ENCODE results near the gene LRWD1. TPM values are rescaled to one million over a fixed set of nuclear protein-coding genes. Genes with fewer than 3 reads are reported as not detected.

The LRWD1 gene
- total and polyA plus RNA-seq, 9 donors = 3.4 to 26.2 (median 13.6) TPM

DNA sequence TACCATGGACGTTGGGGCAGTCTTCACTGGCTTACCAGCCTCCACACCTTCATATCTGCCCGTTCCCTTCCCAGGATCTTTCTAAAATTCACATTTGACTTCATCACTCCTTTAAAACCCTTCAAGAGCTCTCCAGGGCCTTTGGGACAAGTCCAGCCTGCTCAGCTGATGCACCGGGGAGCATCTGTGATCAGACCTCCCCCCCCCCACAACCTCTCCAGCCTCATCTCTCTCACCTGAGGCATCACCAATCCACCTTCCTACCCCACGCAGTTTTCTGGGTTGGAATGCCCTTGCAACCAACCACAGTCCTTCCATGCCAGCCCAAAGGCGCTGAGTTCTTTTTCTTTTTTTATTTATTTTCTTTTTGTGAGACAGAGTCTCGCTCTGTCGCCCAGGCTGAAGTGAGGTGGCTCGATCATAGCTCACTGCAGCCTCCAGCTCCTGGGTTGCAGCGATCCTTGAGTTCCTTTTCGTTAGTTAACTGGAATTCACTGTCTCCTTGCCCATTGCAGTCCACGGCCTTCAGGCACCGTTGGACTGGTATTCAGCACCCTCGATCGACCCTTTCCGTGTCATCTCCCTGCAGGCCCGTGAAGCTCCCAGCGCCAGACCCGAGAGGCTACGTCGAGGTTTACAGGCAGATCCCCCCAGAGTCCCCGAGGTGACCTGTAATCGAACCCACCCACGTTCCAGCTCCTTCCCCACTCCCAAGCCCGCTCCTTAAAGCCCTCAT, 775 bp upstream of the LRWD1 start:
- Histone ChIP-seq H3K36me3 (no peaks in the 10 kb centered on the region), H3K27ac (peak overlapping the region; percentile 31 to 85), H3K4me1 (ENCODE audit: insufficient read depth) (peaks cover 14% of the 10 kb centered on the region), H3K9me3 (no peaks in the 10 kb centered on the region), H3K27me3 (no peaks in the 10 kb centered on the region), H3K4me3 (peak overlapping the region; percentile 84)
- WGBS, 3 donors = 8 to 11% (median 9%) methylated on average over 24 of the region's 24 CpGs
- no peak for DNase-seq
- intact Hi-C loops (cut with DNase I) = no loop called here
- no peak for TF ChIP-seq POLR2A (IDR thresholded peaks at IDR 0.05)
- TF ChIP-seq, protein P1, sequence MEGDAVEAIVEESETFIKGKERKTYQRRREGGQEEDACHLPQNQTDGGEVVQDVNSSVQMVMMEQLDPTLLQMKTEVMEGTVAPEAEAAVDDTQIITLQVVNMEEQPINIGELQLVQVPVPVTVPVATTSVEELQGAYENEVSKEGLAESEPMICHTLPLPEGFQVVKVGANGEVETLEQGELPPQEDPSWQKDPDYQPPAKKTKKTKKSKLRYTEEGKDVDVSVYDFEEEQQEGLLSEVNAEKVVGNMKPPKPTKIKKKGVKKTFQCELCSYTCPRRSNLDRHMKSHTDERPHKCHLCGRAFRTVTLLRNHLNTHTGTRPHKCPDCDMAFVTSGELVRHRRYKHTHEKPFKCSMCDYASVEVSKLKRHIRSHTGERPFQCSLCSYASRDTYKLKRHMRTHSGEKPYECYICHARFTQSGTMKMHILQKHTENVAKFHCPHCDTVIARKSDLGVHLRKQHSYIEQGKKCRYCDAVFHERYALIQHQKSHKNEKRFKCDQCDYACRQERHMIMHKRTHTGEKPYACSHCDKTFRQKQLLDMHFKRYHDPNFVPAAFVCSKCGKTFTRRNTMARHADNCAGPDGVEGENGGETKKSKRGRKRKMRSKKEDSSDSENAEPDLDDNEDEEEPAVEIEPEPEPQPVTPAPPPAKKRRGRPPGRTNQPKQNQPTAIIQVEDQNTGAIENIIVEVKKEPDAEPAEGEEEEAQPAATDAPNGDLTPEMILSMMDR (IDR thresholded peaks at IDR 0.05) = no peak
- no peak for TF ChIP-seq EP300 (IDR thresholded peaks at IDR 0.05)

DNA sequence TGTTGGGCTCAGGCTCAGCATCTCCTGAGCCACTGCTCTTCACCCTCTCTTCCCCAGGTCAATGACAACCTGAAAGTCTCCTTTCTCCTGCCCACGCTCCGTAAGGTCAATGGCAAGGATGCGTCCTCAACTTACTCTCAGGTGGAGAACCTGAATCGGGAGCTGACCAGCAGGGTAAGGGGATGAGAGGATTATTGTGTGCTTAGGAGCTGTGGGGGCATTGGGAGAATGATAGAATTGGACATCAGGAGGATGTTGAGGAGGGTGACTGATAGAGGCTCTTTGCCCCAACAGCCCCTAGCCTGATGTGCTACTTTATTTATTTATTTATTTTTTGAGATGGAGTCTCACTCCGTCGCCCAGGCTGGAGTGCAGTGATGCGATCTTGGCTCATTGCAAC, 1.3 kb downstream of the LRWD1 start:
- H3K9me3 ChIP-seq = no peaks in the 10 kb centered on the region
- H3K27ac ChIP-seq = no peak overlapping the region
- peaks cover 14% of the 10 kb centered on the region for H3K4me1 ChIP-seq (ENCODE audit: insufficient read depth)
- WGBS, 3 donors = 92 to 95% (median 95%) methylated on average over 7 of the region's 7 CpGs
- H3K27me3 ChIP-seq = no peaks in the 10 kb centered on the region
- no peak for DNase-seq
- TF ChIP-seq EP300 (IDR thresholded peaks at IDR 0.05) (no peak), POLR2A (IDR thresholded peaks at IDR 0.05) (no peak)
- TF ChIP-seq, protein P1 (IDR thresholded peaks at IDR 0.05) = no peak
- intact Hi-C loops (cut with DNase I) = no loop called here
- H3K4me3 ChIP-seq = no peak overlapping the region
- H3K36me3 ChIP-seq = no peaks in the 10 kb centered on the region

DNA sequence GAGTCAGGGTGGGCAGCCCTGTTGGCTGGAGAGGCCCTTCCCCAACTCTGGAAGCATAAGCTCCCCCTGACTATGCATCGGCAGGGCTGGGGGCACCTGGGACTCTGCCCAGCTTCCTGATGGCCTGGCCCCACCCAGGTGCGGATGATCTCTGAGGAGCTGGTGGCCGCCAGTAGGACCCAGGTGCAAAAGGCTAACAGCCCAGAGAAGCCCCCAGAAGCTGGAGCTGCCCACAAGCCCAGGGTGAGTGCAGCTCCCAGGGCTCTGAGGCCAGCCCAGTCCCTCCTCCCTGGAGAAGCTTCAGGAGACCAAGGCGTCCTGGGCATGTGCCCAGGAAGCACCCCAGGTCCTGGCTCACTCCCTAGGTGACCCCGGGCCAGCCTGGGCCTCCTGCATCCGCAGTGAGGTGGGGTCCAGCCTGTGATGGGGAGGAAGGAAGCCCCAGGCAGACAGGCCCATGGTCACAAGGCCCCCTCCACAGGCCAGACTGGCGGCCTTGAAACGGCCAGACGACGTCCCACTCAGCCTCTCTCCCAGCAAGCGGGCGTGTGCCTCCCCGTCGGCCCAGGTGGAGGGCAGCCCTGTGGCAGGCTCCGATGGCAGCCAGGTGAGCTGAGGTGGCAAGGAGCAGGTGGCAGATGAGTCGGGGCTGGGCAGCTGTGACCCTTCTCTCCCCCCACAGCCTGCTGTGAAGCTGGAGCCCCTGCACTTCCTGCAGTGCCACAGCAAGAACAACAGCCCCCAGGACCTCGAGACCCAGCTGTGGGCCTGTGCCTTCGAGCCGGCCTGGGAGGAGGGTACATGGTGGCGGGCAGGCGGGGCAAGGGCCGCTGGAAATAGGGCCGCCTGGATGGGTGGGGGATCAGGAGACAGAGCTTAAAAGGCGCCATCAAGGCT, 3.0 kb downstream of the LRWD1 start:
- Histone ChIP-seq H3K4me1 (ENCODE audit: insufficient read depth) (peaks cover 14% of the 10 kb centered on the region), H3K27ac (no peak overlapping the region), H3K4me3 (no peak overlapping the region), H3K36me3 (no peaks in the 10 kb centered on the region), H3K9me3 (no peaks in the 10 kb centered on the region), H3K27me3 (no peaks in the 10 kb centered on the region)
- 72 to 86% (median 82%) methylated on average over 23 to 24 of the region's 24 CpGs for WGBS, 3 donors
- intact Hi-C loops (cut with DNase I) = no loop called here
- DNase-seq = peak in 2 of 5 donors; percentile 28 to 38
- TF ChIP-seq, protein P1 (IDR thresholded peaks at IDR 0.05) = no peak
- TF ChIP-seq EP300 (IDR thresholded peaks at IDR 0.05) = no peak

DNA sequence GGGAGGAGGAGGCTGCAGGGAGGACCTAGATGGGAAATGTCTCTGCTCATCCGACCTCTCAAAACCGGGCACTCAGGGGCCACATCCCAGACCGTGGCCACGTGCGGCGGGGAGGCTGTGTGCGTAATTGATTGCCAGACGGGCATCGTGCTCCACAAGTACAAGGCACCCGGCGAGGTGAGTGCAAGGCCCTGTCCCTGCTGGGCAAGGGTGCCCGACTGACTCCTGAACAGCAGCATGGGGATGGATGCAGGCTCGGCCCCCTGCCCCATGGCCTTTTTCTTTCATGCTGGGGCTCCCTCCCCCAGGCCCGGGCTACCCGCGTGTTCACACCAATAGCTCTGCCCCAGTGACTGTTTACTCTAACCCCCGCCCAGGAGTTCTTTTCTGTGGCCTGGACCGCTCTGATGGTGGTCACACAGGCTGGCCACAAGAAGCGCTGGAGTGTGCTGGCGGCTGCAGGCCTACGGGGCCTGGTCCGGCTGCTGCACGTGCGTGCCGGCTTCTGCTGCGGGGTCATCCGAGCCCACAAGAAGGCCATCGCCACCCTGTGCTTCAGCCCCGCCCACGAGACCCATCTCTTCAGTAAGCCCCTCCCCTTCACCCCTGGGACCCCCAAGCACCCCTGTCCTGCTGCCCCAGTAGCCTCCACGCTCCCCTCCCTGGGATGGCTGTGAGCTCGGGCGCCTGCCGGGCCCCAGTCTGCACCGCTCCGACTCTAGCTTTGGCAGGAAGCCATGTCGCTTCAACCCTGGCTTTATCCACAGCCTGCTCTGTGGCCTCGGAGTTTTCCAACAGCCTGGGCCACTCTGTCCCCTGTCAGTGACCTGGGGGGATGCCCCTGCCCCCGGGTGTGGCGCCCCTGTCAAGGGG, 3.9 kb downstream of the LRWD1 start:
- 73 to 88% (median 77%) methylated on average over 38 to 40 of the region's 40 CpGs for WGBS, 3 donors
- DNase-seq = peak in 2 of 5 donors; percentile 41 to 53
- Histone ChIP-seq H3K4me3 (no peak overlapping the region), H3K9me3 (no peaks in the 10 kb centered on the region), H3K4me1 (ENCODE audit: insufficient read depth) (peaks cover 13% of the 10 kb centered on the region), H3K27me3 (no peaks in the 10 kb centered on the region), H3K36me3 (no peaks in the 10 kb centered on the region), H3K27ac (no peak overlapping the region)
- intact Hi-C loops (cut with DNase I) = no loop called here
- TF ChIP-seq POLR2A (IDR thresholded peaks at IDR 0.05) (no peak), EP300 (IDR thresholded peaks at IDR 0.05) (no peak)
- TF ChIP-seq, protein P1 (IDR thresholded peaks at IDR 0.05) = no peak
